ENCODE results near the gene SH3GL1. TPM values are rescaled to one million over a fixed set of nuclear protein-coding genes. Genes with fewer than 3 reads are reported as not detected.

Gene SH3GL1
- total RNA-seq, 1 experiment from 2014 or later: 84.3 TPM

GRCh38 chr19:4319067-4319718 lies 81.2 kb downstream of the SH3GL1 start:
- DNase-seq (ENCODE audit: low read depth): no peak

- no peak for DNase-seq (ENCODE audit: low read depth)
These were observed 81.9 kb downstream of the SH3GL1 start for GRCh38 chr19:4318460-4318859.

GRCh38 chr19:4316956-4317355 lies 83.4 kb downstream of the SH3GL1 start:
- no peak for DNase-seq (ENCODE audit: low read depth)

- DNase-seq (ENCODE audit: low read depth): peak; percentile 25
These were observed 86.4 kb downstream of the SH3GL1 start for GRCh38 chr19:4313847-4314490.

Other genes starting within 250 kb of the SH3GL1 start
- gene CREB3L3, start 246.9 kb downstream of the SH3GL1 start, total RNA-seq (2014; rRNA removed; shearing (Covaris generic)): not detected in 2 replicates
- gene SIRT6, start 218.0 kb downstream of the SH3GL1 start, total RNA-seq (2014; rRNA removed; shearing (Covaris generic)): 11.5 and 28.4 TPM in 2 replicates
- under 0.01 and 0.12 TPM in 2 replicates for gene ANKRD24, start 217.9 kb downstream of the SH3GL1 start, total RNA-seq (2014; rRNA removed; shearing (Covaris generic))
- 0.39 and 1.1 TPM in 2 replicates for gene EBI3, start 171.0 kb downstream of the SH3GL1 start, total RNA-seq (2014; rRNA removed; shearing (Covaris generic))
- gene YJU2, start 153.5 kb downstream of the SH3GL1 start, total RNA-seq (2014; rRNA removed; shearing (Covaris generic)): 20.3 and 22.3 TPM in 2 replicates
- gene SHD, start 121.3 kb downstream of the SH3GL1 start, total RNA-seq (2014; rRNA removed; shearing (Covaris generic)): 0.12 TPM in 1 of 2 replicates, not detected in the other
- gene TMIGD2, start 98.2 kb downstream of the SH3GL1 start, total RNA-seq (2014; rRNA removed; shearing (Covaris generic)): not detected in 2 replicates
- gene FSD1, start 95.9 kb downstream of the SH3GL1 start, total RNA-seq (2014; rRNA removed; shearing (Covaris generic)): 9.7 and 11.3 TPM in 2 replicates
- gene STAP2, start 61.7 kb downstream of the SH3GL1 start, total RNA-seq (2014; rRNA removed; shearing (Covaris generic)): 30.2 and 38.4 TPM in 2 replicates
- gene MPND, start 57.0 kb downstream of the SH3GL1 start, total RNA-seq (2014; rRNA removed; shearing (Covaris generic)): 4.0 and 4.8 TPM in 2 replicates
- 12.9 and 16.8 TPM in 2 replicates for gene CHAF1A, start 2.1 kb upstream of the SH3GL1 start, total RNA-seq (2014; rRNA removed; shearing (Covaris generic))
- 44.5 and 101 TPM in 2 replicates for gene UBXN6, start 57.2 kb upstream of the SH3GL1 start, total RNA-seq (2014; rRNA removed; shearing (Covaris generic))
- gene HDGFL2, start 71.8 kb upstream of the SH3GL1 start, total RNA-seq (2014; rRNA removed; shearing (Covaris generic)): 41.9 and 60.5 TPM in 2 replicates
- gene PLIN4, start 117.9 kb upstream of the SH3GL1 start, total RNA-seq (2014; rRNA removed; shearing (Covaris generic)): not detected in 2 replicates
- gene PLIN5, start 134.7 kb upstream of the SH3GL1 start, total RNA-seq (2014; rRNA removed; shearing (Covaris generic)): not detected in 2 replicates
- not detected in 2 replicates for gene LRG1, start 139.5 kb upstream of the SH3GL1 start, total RNA-seq (2014; rRNA removed; shearing (Covaris generic))
- gene SEMA6B, start 159.1 kb upstream of the SH3GL1 start, total RNA-seq (2014; rRNA removed; shearing (Covaris generic)): 1.1 TPM in 2 replicates
- 7.7 and 11.8 TPM in 2 replicates for gene TNFAIP8L1, start 239.0 kb upstream of the SH3GL1 start, total RNA-seq (2014; rRNA removed; shearing (Covaris generic))

Measured in RPMI7951 (cell line).